GM19438 (cell line): ENCODE results near the gene MLEC.

ENCODE experiments used
- ATAC-seq: cut with Tn5 transposase; IDR thresholded peaks from one replicate; pipeline ENCODE4 v1.9.1; 2021; ENCODE audit warnings: low read depth; ENCODE audit not compliant: unreplicated experiment

The MLEC gene

GRCh38 chr12:120686690-120687577, at the start of gene MLEC:
Gene MLEC, plus strand, starts transcription at chr12:120687149. Its CDS starts 148 bp downstream, at chr12:120687297.
- ATAC-seq, result peak; percentile 61

- peak; percentile 76 for ATAC-seq
Measured at GRCh38 chr12:120639771-120640721, 46.9 kb upstream of the MLEC start, which contains the start of gene CABP1. Gene CABP1, plus strand, starts transcription at chr12:120640626. Its CDS starts 60 bp downstream, at chr12:120640686.

GRCh38 chr12:120640861-120641833, 45.8 kb upstream of the MLEC start:
- ATAC-seq, result peak; percentile 38

GRCh38 chr12:120642121-120642520, 44.8 kb upstream of the MLEC start:
- ATAC-seq, result no peak

GRCh38 chr12:120642826-120643225, 44.1 kb upstream of the MLEC start:
- no peak for ATAC-seq

GRCh38 chr12:120643574-120643973, 43.4 kb upstream of the MLEC start:
- ATAC-seq, result no peak

- ATAC-seq, result no peak
Measured at GRCh38 chr12:120646044-120646443, 40.9 kb upstream of the MLEC start.

GRCh38 chr12:120647375-120647755, 39.6 kb upstream of the MLEC start:
- no peak for ATAC-seq

GRCh38 chr12:120649442-120650232, 37.3 kb upstream of the MLEC start:
- no peak for ATAC-seq

GRCh38 chr12:120650233-120650690, 36.7 kb upstream of the MLEC start:
- no peak for ATAC-seq

- ATAC-seq, result no peak
Measured at GRCh38 chr12:120651821-120652220, 35.1 kb upstream of the MLEC start.

- no peak for ATAC-seq
Measured at GRCh38 chr12:120652656-120653435, 34.1 kb upstream of the MLEC start.

GRCh38 chr12:120653611-120654010, 33.3 kb upstream of the MLEC start:
- no peak for ATAC-seq

GRCh38 chr12:120654656-120655055, 32.3 kb upstream of the MLEC start:
- ATAC-seq, result no peak

- ATAC-seq, result no peak
Measured at GRCh38 chr12:120656008-120656407, 30.9 kb upstream of the MLEC start.

- ATAC-seq, result no peak
Measured at GRCh38 chr12:120658286-120659150, 28.4 kb upstream of the MLEC start.

- ATAC-seq, result no peak
Measured at GRCh38 chr12:120659151-120659525, 27.8 kb upstream of the MLEC start.
